B cell (primary cell): ENCODE measurements around the gene PRSS53. TPM values are rescaled to one million over a fixed set of nuclear protein-coding genes. Genes with fewer than 3 reads are reported as not detected.

Experiments
- ATAC-seq: fragments of 200-7000 bp; cut with Tn5 transposase; one replicate; pipeline ENCODE4 v1.10.0; 2021; ENCODE audit warnings: low read depth, mild to moderate bottlenecking, moderate number of reproducible peaks, moderate library complexity
- CTCF ChIA-PET: fragments of 350-600 bp; sonication (Branson Sonifier 250); formaldehyde crosslinking; loops from one replicate; lab custom pipeline; 2021; ENCODE audit warnings: antibody characterized with exemption, inconsistent platforms; lab: Charles Lee
- POLR2A ChIA-PET: fragments of 350-600 bp; sonication (Branson Sonifier 250); formaldehyde crosslinking; loops from one replicate; lab custom pipeline; 2021; ENCODE audit warnings: antibody characterized with exemption; lab: Charles Lee
- DNase-seq: peaks from one replicate; pipeline ENCODE4 v3.0.0; 2013
- H2AFZ ChIP-seq: 2 replicates; pipeline ENCODE4 v1.6.1; 2012; ENCODE audit warnings: mild to moderate bottlenecking, low read depth, low read length; ENCODE audit not compliant: insufficient read depth, poor library complexity, severe bottlenecking
- H3K27ac ChIP-seq, 2 donors: 1 replicate in 1 of 2; 2 replicates in 1 of 2; pipeline ENCODE4 v1.5.1; 2012 to 2013; ENCODE audit warnings: low read length in 2 of 2, mild to moderate bottlenecking in 2 of 2, moderate library complexity in 1 of 2
- H3K27me3 ChIP-seq, 4 experiments: fragments of 200-600 bp in 1 of 4; sonication (generic) in 1 of 4; replicated peaks in 1 of 4; 1 replicate in 2 of 4; 2 replicates in 2 of 4; pipeline versions ENCODE4 v1.6.1 to v1.7.0; 2013 to 2016; ENCODE audit warnings: low read length in 3 of 4, mild to moderate bottlenecking in 2 of 4, mixed read lengths in 1 of 4, moderate library complexity in 1 of 4; ENCODE audit not compliant: insufficient read depth in 4 of 4, control insufficient read depth in 3 of 4; ENCODE audit errors: control extremely low read depth in 1 of 4
- H3K36me3 ChIP-seq, 2 experiments: replicated peaks in 1 of 2; 1 replicate in 1 of 2; 2 replicates in 1 of 2; pipeline versions ENCODE4 v1.6.1 to v1.7.1; 2013; ENCODE audit warnings: low read length in 1 of 2; ENCODE audit not compliant: insufficient read depth in 2 of 2, control insufficient read depth in 1 of 2; ENCODE audit errors: control extremely low read depth in 1 of 2, extremely low read depth in 1 of 2
- H3K4me1 ChIP-seq, 2 donors: fragments of 200-600 bp in 1 of 2; sonication (generic) in 1 of 2; 1 replicate in 1 of 2; 2 replicates in 1 of 2; pipeline versions ENCODE4 v1.5.1 to v1.6.1; 2013 to 2017; ENCODE audit warnings: low read length in 2 of 2; ENCODE audit not compliant: control insufficient read depth in 2 of 2, insufficient read depth in 2 of 2
- H3K4me2 ChIP-seq: replicated peaks from 2 replicates; pipeline ENCODE3; 2012; ENCODE audit warnings: mild to moderate bottlenecking, low read depth, low read length; ENCODE audit not compliant: poor library complexity, severe bottlenecking
- H3K4me3 ChIP-seq, 5 experiments: fragments of 200-600 bp in 1 of 5; sonication (generic) in 1 of 5; 1 replicate in 3 of 5; 2 replicates in 2 of 5; pipeline versions ENCODE4 v1.5.1 to v1.7.0; 2011 to 2016; ENCODE audit warnings: low read length in 4 of 5, mild to moderate bottlenecking in 4 of 5, low read depth in 2 of 5, control low read depth in 1 of 5, moderate library complexity in 1 of 5; ENCODE audit not compliant: insufficient read depth in 1 of 5; ENCODE audit errors: control extremely low read depth in 1 of 5, extremely low read depth in 1 of 5
- H3K79me2 ChIP-seq: fragments of 200-600 bp; sonication (generic); one replicate; pipeline ENCODE4 v1.6.0; 2016; ENCODE audit warnings: low read length; ENCODE audit not compliant: control insufficient read depth, insufficient read depth
- H3K9ac ChIP-seq: fragments of 200-600 bp; sonication (generic); 2 replicates; pipeline ENCODE4 v1.6.1; 2017; ENCODE audit warnings: mild to moderate bottlenecking, low read length, moderate library complexity
- H3K9me3 ChIP-seq, 3 donors: one replicate each; pipeline versions ENCODE4 v1.6.1 to v1.7.1; 2013; ENCODE audit warnings: low read length in 2 of 3; ENCODE audit not compliant: control insufficient read depth in 2 of 3, insufficient read depth in 1 of 3; ENCODE audit errors: control extremely low read depth in 1 of 3
- H4K20me1 ChIP-seq: 2 replicates; pipeline ENCODE4 v1.6.0; 2012; ENCODE audit warnings: mild to moderate bottlenecking, low read length; ENCODE audit not compliant: insufficient read depth, control insufficient read depth, poor library complexity, severe bottlenecking
- H3K27ac Mint-ChIP-seq: one replicate; pipeline ENCODE4 v1.8.0; 2021; ENCODE audit warnings: mixed read lengths
- H3K27me3 Mint-ChIP-seq: one replicate; pipeline ENCODE4 v1.8.0; 2021; ENCODE audit warnings: mixed read lengths
- H3K4me1 Mint-ChIP-seq: one replicate; pipeline ENCODE4 v1.8.0; 2021; ENCODE audit warnings: mixed read lengths
- H3K4me3 Mint-ChIP-seq: one replicate; pipeline ENCODE4 v1.8.0; 2021; ENCODE audit warnings: mixed read lengths
- H3K9me3 Mint-ChIP-seq: one replicate; pipeline ENCODE4 v1.8.0; 2022; ENCODE audit warnings: mixed read lengths; ENCODE audit not compliant: insufficient read depth
- EZH2 ChIP-seq: IDR thresholded peaks from 2 replicates; pipeline ENCODE4 v1.6.1; 2012; ENCODE audit warnings: borderline replicate concordance, low read depth, mild to moderate bottlenecking, moderate library complexity, low read length; ENCODE audit not compliant: insufficient read depth, poor library complexity, severe bottlenecking
- WGBS: methylation state at CpG from one replicate; pipeline ENCODE4 v1.1.5; 2013; ENCODE audit warnings: missing lambda C conversion rate; ENCODE audit not compliant: insufficient coverage; 5-methylcytosine and 5-hydroxymethylcytosine counted together
- intact Hi-C: fragments of 100-400 bp; cut with micrococcal nuclease; formaldehyde crosslinking; loops from one replicate; pipeline ENCODE4 v1.10.0; 2022
- polyA plus RNA-seq: library from polyadenylated mRNA; depleted of rRNA; stranded (reverse); fragments of >200 nt; gene quantifications from 2 replicates; pipeline ENCODE4 v1.2.3, GENCODE V29; 2012
- total RNA-seq, 2 donors: library from RNA; stranded (reverse); fragments of 120-200 nt in 1 of 2; gene quantifications; 1 replicate in 1 of 2; 2 replicates in 1 of 2; pipeline versions ENCODE4 v1.2.3 to v1.2.4, GENCODE V29; 2013 to 2022
- TF ChIP-seq, protein P1 (sequence below): fragments of 200-600 bp; IDR thresholded peaks from one replicate; pipeline ENCODE4 v1.8.0; 2022; ENCODE audit warnings: antibody characterized with exemption, mild to moderate bottlenecking

The PRSS53 gene
- total and polyA plus RNA-seq, 2 donors (not counting 1 experiment from before 2014, with no cell fraction given), result 10.1 to 10.8 TPM

DNA sequence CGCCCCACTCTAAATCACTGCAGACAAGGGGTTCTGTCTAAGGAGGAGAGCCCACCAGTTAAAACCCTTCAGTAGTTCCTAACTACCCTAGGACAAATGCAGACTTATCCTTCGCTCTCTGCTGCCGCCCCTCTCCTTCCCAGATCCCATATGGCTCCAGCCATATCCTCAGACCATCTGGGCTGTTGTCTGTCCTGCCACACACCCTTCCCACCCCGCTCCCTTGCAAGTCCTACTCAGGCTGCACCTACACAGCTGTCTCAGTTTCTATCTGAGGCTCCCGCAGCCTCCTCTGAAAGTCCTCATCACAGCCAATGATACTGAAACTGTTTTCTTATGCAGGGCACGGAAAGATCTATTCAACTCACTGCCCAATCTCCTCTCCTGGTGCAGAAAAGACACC lies 18.7 kb upstream of the PRSS53 start:
- Mint-ChIP-seq H3K4me1 (peaks cover 21% of the 10 kb centered on the region), H3K9me3 (no peaks in the 10 kb centered on the region), H3K27me3 (no peaks in the 10 kb centered on the region), H3K4me3 (peak overlapping the region; percentile 91), H3K27ac (peak overlapping the region; percentile 82)
- H3K27me3 ChIP-seq, result no peaks in the 10 kb centered on the region
- H4K20me1 ChIP-seq, result peaks cover 4% of the 10 kb centered on the region
- H3K4me1 ChIP-seq, result peaks cover 7 to 18% of the 10 kb centered on the region in 2 donors
- no peak overlapping the region for H3K4me3 ChIP-seq
- intact Hi-C loops, result loop anchor here (10.0 kb wide), 1 partner anchor 77 kb away; the partner anchor contains the start of gene FUS
- no peak overlapping the region for H3K27ac ChIP-seq
- H3K36me3 ChIP-seq, result peaks cover 0 to 26% of the 10 kb centered on the region in 2 experiments
- ChIA-PET POLR2A (interaction anchor here (1.1 kb wide), 1 partner anchor 10 kb away, joined by 3 read pairs; the partner anchor contains the start of gene KAT8), CTCF (interaction anchor here (1.0 to 1.2 kb wide), 3 partner anchors 10 to 35 kb away, joined by 3 to 4 read pairs (median 3); partner anchors contain the start of gene KAT8)
- no peak for TF ChIP-seq EZH2
- TF ChIP-seq, protein P1, sequence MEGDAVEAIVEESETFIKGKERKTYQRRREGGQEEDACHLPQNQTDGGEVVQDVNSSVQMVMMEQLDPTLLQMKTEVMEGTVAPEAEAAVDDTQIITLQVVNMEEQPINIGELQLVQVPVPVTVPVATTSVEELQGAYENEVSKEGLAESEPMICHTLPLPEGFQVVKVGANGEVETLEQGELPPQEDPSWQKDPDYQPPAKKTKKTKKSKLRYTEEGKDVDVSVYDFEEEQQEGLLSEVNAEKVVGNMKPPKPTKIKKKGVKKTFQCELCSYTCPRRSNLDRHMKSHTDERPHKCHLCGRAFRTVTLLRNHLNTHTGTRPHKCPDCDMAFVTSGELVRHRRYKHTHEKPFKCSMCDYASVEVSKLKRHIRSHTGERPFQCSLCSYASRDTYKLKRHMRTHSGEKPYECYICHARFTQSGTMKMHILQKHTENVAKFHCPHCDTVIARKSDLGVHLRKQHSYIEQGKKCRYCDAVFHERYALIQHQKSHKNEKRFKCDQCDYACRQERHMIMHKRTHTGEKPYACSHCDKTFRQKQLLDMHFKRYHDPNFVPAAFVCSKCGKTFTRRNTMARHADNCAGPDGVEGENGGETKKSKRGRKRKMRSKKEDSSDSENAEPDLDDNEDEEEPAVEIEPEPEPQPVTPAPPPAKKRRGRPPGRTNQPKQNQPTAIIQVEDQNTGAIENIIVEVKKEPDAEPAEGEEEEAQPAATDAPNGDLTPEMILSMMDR, result no peak
- peaks cover 10% of the 10 kb centered on the region for H3K79me2 ChIP-seq
- no peaks in the 10 kb centered on the region for H3K9me3 ChIP-seq
- H3K9ac ChIP-seq, result no peak overlapping the region
- ATAC-seq (no peak), DNase-seq (no peak)
- H2AFZ ChIP-seq, result peak overlapping the region; percentile 92
- peak overlapping the region; percentile 100 for H3K4me2 ChIP-seq
- WGBS, result 78% methylated on average over 6 of the region's 6 CpGs
